ENCODE results near the gene PTGER1.

GRCh38 chr19:14440049-14440448 is 35.1 kb downstream of the PTGER1 start:
- TF ChIP-seq RNF219 (CRISPR knock-in tag; IDR thresholded peaks at IDR 0.05) (no peak), RAD21 (CRISPR knock-in tag; IDR thresholded peaks at IDR 0.05) (no peak), EZH2 (conservative IDR thresholded peaks at IDR 0.05; ENCODE audit: low read depth, low read length) (no peak), ZKSCAN1 (IDR thresholded peaks at IDR 0.05; ENCODE audit: low read length) (no peak), ARNT (IDR thresholded peaks at IDR 0.05) (no peak), ZNF512 (CRISPR knock-in tag; IDR thresholded peaks at IDR 0.05) (no peak), ZNF773 (CRISPR knock-in tag; IDR thresholded peaks at IDR 0.05; ENCODE audit: borderline replicate concordance) (no peak), MXD4 (CRISPR knock-in tag; IDR thresholded peaks at IDR 0.05) (no peak), ZNF121 (CRISPR knock-in tag; IDR thresholded peaks at IDR 0.05) (no peak), CEBPZ (IDR thresholded peaks at IDR 0.05; ENCODE audit: low read length) (no peak), SP140L (CRISPR knock-in tag; IDR thresholded peaks at IDR 0.05; ENCODE audit: borderline replicate concordance) (no peak), ZNF484 (CRISPR knock-in tag; IDR thresholded peaks at IDR 0.05; ENCODE audit: borderline replicate concordance, low read depth) (no peak)
